ENCODE measurements around the gene NLRP6.
"Not testable (repeated sequence)": the region's sequence is repeated elsewhere in the genome, so short reads cannot be mapped to it uniquely, and the experiment has no call there.

Gene NLRP6

GRCh38 chr11:256952-257737, 21.1 kb upstream of the NLRP6 start:
- DNase-seq: no peak

- no peak for DNase-seq
These were observed 20.3 kb upstream of the NLRP6 start for GRCh38 chr11:257766-258493.

GRCh38 chr11:259413-259812, 18.8 kb upstream of the NLRP6 start:
- no peak for DNase-seq

GRCh38 chr11:261624-262023, 16.6 kb upstream of the NLRP6 start:
- no peak for DNase-seq

GRCh38 chr11:266676-267439, 11.3 kb upstream of the NLRP6 start:
- no peak for DNase-seq

- no peak for DNase-seq
These were observed 10.7 kb upstream of the NLRP6 start for GRCh38 chr11:267491-267994.

GRCh38 chr11:268716-269145, 9.5 kb upstream of the NLRP6 start:
- DNase-seq: not testable (repeated sequence)

GRCh38 chr11:269146-269890, 8.9 kb upstream of the NLRP6 start:
- no peak for DNase-seq

GRCh38 chr11:270451-271318, 7.5 kb upstream of the NLRP6 start:
- no peak for DNase-seq

- no peak for DNase-seq
These were observed 6.9 kb upstream of the NLRP6 start for GRCh38 chr11:271319-271715.

GRCh38 chr11:272195-272930, 5.8 kb upstream of the NLRP6 start:
- DNase-seq: no peak

GRCh38 chr11:272931-273198, 5.3 kb upstream of the NLRP6 start:
- no peak for DNase-seq

- DNase-seq: no peak
These were observed 2.0 kb upstream of the NLRP6 start for GRCh38 chr11:276219-276618.

GRCh38 chr11:279040-279965, 1.1 kb downstream of the NLRP6 start:
- no peak for DNase-seq

- DNase-seq: no peak
These were observed 1.9 kb downstream of the NLRP6 start for GRCh38 chr11:279966-280705.

- no peak for DNase-seq
These were observed 2.7 kb downstream of the NLRP6 start for GRCh38 chr11:280706-281485.

- no peak for DNase-seq
These were observed 3.4 kb downstream of the NLRP6 start for GRCh38 chr11:281486-282161.

- DNase-seq: no peak
These were observed 4.0 kb downstream of the NLRP6 start for GRCh38 chr11:282171-282570.

Data from NCI-H1930 (cell line).